Sigmoid colon (tissue), 7 donors: ENCODE measurements around the gene SIVA1. TPM values are rescaled to one million over a fixed set of nuclear protein-coding genes. Genes with fewer than 3 reads are reported as not detected.

ENCODE experiments used
- DNase-seq: peaks from one replicate; pipeline ENCODE4 v3.0.0-alpha.2; 2019
- H3K27ac ChIP-seq, 4 donors: fragments of 200-600 bp; sonication (generic); one replicate each; pipeline ENCODE4 v1.5.1; 2016 to 2019; ENCODE audit warnings: mild to moderate bottlenecking in 1 of 4
- H3K27me3 ChIP-seq, 3 donors: fragments of 200-600 bp; sonication (generic); one replicate each; pipeline ENCODE4 v1.5.1; 2019; ENCODE audit warnings: mild to moderate bottlenecking in 1 of 3
- H3K36me3 ChIP-seq, 4 donors: fragments of 200-600 bp; sonication (generic); one replicate each; pipeline ENCODE4 v1.5.1; 2016 to 2019
- H3K4me1 ChIP-seq, 4 donors: fragments of 200-600 bp; sonication (generic); one replicate each; pipeline ENCODE4 v1.5.1; 2017 to 2019
- H3K4me3 ChIP-seq, 4 donors: fragments of 200-600 bp; sonication (generic); one replicate each; pipeline ENCODE4 v1.5.1; 2017 to 2019; ENCODE audit warnings: mild to moderate bottlenecking in 2 of 4, moderate library complexity in 1 of 4
- H3K9me3 ChIP-seq, 4 donors: fragments of 200-600 bp in 3 of 4; sonication (generic) in 3 of 4; one replicate each; pipeline versions ENCODE4 v1.5.1 to v1.6.1; 2013 to 2019
- CTCF ChIP-seq, 4 experiments: fragments of 450-650 bp in 3 of 4; fragments of 200-600 bp in 1 of 4; IDR thresholded peaks; one replicate each; pipeline ENCODE4 v1.5.1; 2016 to 2019; ENCODE audit warnings: antibody characterized with exemption in 4 of 4, mild to moderate bottlenecking in 3 of 4, moderate library complexity in 2 of 4
- EP300 ChIP-seq, 4 donors: sonication (generic); formaldehyde crosslinking; IDR thresholded peaks; one replicate each; pipeline ENCODE4 v1.6.1; 2017; ENCODE audit warnings: antibody characterized with exemption in 4 of 4
- POLR2A ChIP-seq, 2 donors: fragments of 450-650 bp; IDR thresholded peaks; one replicate each; pipeline ENCODE4 v1.6.1; 2016; ENCODE audit warnings: antibody characterized with exemption in 2 of 2, mild to moderate bottlenecking in 2 of 2, moderate library complexity in 2 of 2
- POLR2AphosphoS5 ChIP-seq, 4 donors: sonication (generic); formaldehyde crosslinking; IDR thresholded peaks; one replicate each; pipeline ENCODE4 v1.6.1; 2017; ENCODE audit warnings: antibody characterized with exemption in 4 of 4
- WGBS, 2 donors: extraction: QIAGEN DNeasy Blood & Tissue Kit; methylation state at CpG; one replicate each; pipeline ENCODE4 v1.1.7; 2013; 5-methylcytosine and 5-hydroxymethylcytosine counted together
- intact Hi-C: fragments of 100-400 bp; cut with DNase I; formaldehyde crosslinking; loops from one replicate; pipeline ENCODE4 v1.15.1; 2023
- polyA plus RNA-seq, 3 donors: library from polyadenylated mRNA; stranded (reverse); fragments of 200-250 nt; gene quantifications; one replicate each; pipeline ENCODE4 v1.2.3, GENCODE V29; 2013
- total RNA-seq, 4 donors: library from RNA; depleted of rRNA; stranded (reverse); fragments of >200 nt; gene quantifications; one replicate each; pipeline ENCODE4 v1.1.0, GENCODE V29; 2016
- donor health status: healthy with polysubstance abuse.
- donor health status: Bipolar disorder and iron deficiency.
- donor health status: healthy.

SIVA1 gene
- total and polyA plus RNA-seq, 7 donors = 124 to 512 (median 235) TPM

- no peak for DNase-seq
- H3K9me3 ChIP-seq = no peaks in the 10 kb centered on the region
- intact Hi-C loops = no loop called here
- H3K27ac ChIP-seq = no peak overlapping the region
- peaks cover 0 to 9% (median 5%) of the 10 kb centered on the region in 4 donors for H3K4me1 ChIP-seq
- TF ChIP-seq CTCF (IDR thresholded peaks at IDR 0.05) = no peak
- 80 to 81% methylated on average over 5 of the region's 5 CpGs for WGBS, 2 donors
- no peaks in the 10 kb centered on the region for H3K36me3 ChIP-seq
- H3K27me3 ChIP-seq = peaks cover 0 to 24% (median 5%) of the 10 kb centered on the region in 3 donors
- H3K4me3 ChIP-seq = no peak overlapping the region
Measured at GRCh38 chr14:104730487-104730886, 22.5 kb upstream of the SIVA1 start.

GRCh38 chr14:104731320-104732294 lies 21.3 kb upstream of the SIVA1 start:
- Histone ChIP-seq H3K36me3 (no peaks in the 10 kb centered on the region), H3K4me3 (no peak overlapping the region), H3K27ac (peak overlapping the region in 1 of 4 donors; percentile 8), H3K27me3 (peaks cover 0 to 14% (median 0%) of the 10 kb centered on the region in 3 donors), H3K4me1 (peaks cover 0 to 17% (median 11%) of the 10 kb centered on the region in 4 donors), H3K9me3 (no peaks in the 10 kb centered on the region)
- intact Hi-C loops = no loop called here
- TF ChIP-seq CTCF (IDR thresholded peaks at IDR 0.05) = no peak
- no peak for TF ChIP-seq EP300 (IDR thresholded peaks at IDR 0.05)
- DNase-seq = no peak
- WGBS, 2 donors = 90 to 93% methylated on average over 18 of the region's 18 CpGs

GRCh38 chr14:104732355-104732804 lies 20.6 kb upstream of the SIVA1 start:
- no peak overlapping the region for H3K4me3 ChIP-seq
- H3K27ac ChIP-seq = peak overlapping the region in 1 of 4 donors; percentile 8
- DNase-seq = no peak
- WGBS, 2 donors = 24 to 66% methylated on average over 14 of the region's 14 CpGs
- H3K4me1 ChIP-seq = peaks cover 0 to 20% (median 12%) of the 10 kb centered on the region in 4 donors
- H3K27me3 ChIP-seq = peaks cover 0 to 7% (median 0%) of the 10 kb centered on the region in 3 donors
- no peaks in the 10 kb centered on the region for H3K36me3 ChIP-seq
- TF ChIP-seq POLR2A (IDR thresholded peaks at IDR 0.05) = no peak
- TF ChIP-seq CTCF (IDR thresholded peaks at IDR 0.05) = no peak
- TF ChIP-seq EP300 (IDR thresholded peaks at IDR 0.05) = no peak
- no peak for TF ChIP-seq POLR2AphosphoS5 (IDR thresholded peaks at IDR 0.05)
- no peaks in the 10 kb centered on the region for H3K9me3 ChIP-seq
- intact Hi-C loops = no loop called here

- no peak for DNase-seq
- 44 to 78% methylated on average over 23 of the region's 23 CpGs for WGBS, 2 donors
- no peak overlapping the region for H3K27ac ChIP-seq
- intact Hi-C loops = no loop called here
- no peak overlapping the region for H3K4me3 ChIP-seq
- no peaks in the 10 kb centered on the region for H3K36me3 ChIP-seq
- H3K4me1 ChIP-seq = peaks cover 0 to 20% (median 12%) of the 10 kb centered on the region in 4 donors
- H3K9me3 ChIP-seq = no peaks in the 10 kb centered on the region
- H3K27me3 ChIP-seq = peaks cover 0 to 2% (median 0%) of the 10 kb centered on the region in 3 donors
- TF ChIP-seq POLR2AphosphoS5 (IDR thresholded peaks at IDR 0.05) = no peak
Measured at GRCh38 chr14:104732931-104733681, 19.8 kb upstream of the SIVA1 start.

GRCh38 chr14:104734051-104734587 lies 18.8 kb upstream of the SIVA1 start:
- Histone ChIP-seq H3K27ac (no peak overlapping the region), H3K4me1 (peaks cover 0 to 20% (median 12%) of the 10 kb centered on the region in 4 donors), H3K9me3 (no peaks in the 10 kb centered on the region), H3K4me3 (no peak overlapping the region), H3K27me3 (no peaks in the 10 kb centered on the region), H3K36me3 (no peaks in the 10 kb centered on the region)
- intact Hi-C loops = no loop called here
- TF ChIP-seq POLR2A (IDR thresholded peaks at IDR 0.05) (no peak), CTCF (IDR thresholded peaks at IDR 0.05) (no peak), EP300 (IDR thresholded peaks at IDR 0.05) (no peak), POLR2AphosphoS5 (IDR thresholded peaks at IDR 0.05) (no peak)
- DNase-seq = no peak
- WGBS, 2 donors = 82 to 90% methylated on average over 6 of the region's 6 CpGs
